Muscle layer of colon (tissue), 2 donors: ENCODE data around the gene C1QTNF6.

Source experiments
- H3K27ac ChIP-seq: one replicate; pipeline ENCODE4 v1.7.0; 2013; ENCODE audit warnings: low read depth, mild to moderate bottlenecking, low read length, moderate library complexity
- H3K27me3 ChIP-seq, 2 donors: one replicate each; pipeline ENCODE4 v1.7.0; 2013; ENCODE audit warnings: low read length in 2 of 2, mild to moderate bottlenecking in 2 of 2; ENCODE audit not compliant: insufficient read depth in 2 of 2, control insufficient read depth in 1 of 2
- H3K36me3 ChIP-seq: one replicate; pipeline ENCODE4 v1.7.0; 2013; ENCODE audit warnings: mild to moderate bottlenecking, low read length; ENCODE audit not compliant: insufficient read depth
- H3K4me1 ChIP-seq: one replicate; pipeline ENCODE4 v1.7.0; 2013; ENCODE audit warnings: mild to moderate bottlenecking, low read length; ENCODE audit not compliant: insufficient read depth
- H3K4me3 ChIP-seq, 2 donors: one replicate each; pipeline ENCODE4 v1.7.0; 2013; ENCODE audit warnings: low read length in 2 of 2, low read depth in 1 of 2, mild to moderate bottlenecking in 1 of 2, moderate library complexity in 1 of 2
- H3K9ac ChIP-seq: one replicate; pipeline ENCODE4 v1.7.0; 2013; ENCODE audit warnings: low read length
- H3K9me3 ChIP-seq: one replicate; pipeline ENCODE4 v1.7.0; 2013; ENCODE audit warnings: mild to moderate bottlenecking, low read length
- donor health status: abdominal sarcoma.
- donor health status: Adenocarcinoma of cecum.

The C1QTNF6 gene

GRCh38 chr22:37221424-37222333 lies 33.6 kb upstream of the C1QTNF6 start:
- Histone ChIP-seq H3K4me1 (no peaks in the 10 kb centered on the region), H3K4me3 (no peak overlapping the region), H3K27ac (no peak overlapping the region)

GRCh38 chr22:37220543-37220981 lies 32.5 kb upstream of the C1QTNF6 start:
- H3K27me3 ChIP-seq, result peaks cover 0 to 5% of the 10 kb centered on the region in 2 donors
- H3K27ac ChIP-seq, result no peak overlapping the region
- H3K4me1 ChIP-seq, result no peaks in the 10 kb centered on the region
- H3K36me3 ChIP-seq, result no peaks in the 10 kb centered on the region
- H3K9ac ChIP-seq, result no peak overlapping the region
- H3K9me3 ChIP-seq, result no peaks in the 10 kb centered on the region
- no peak overlapping the region for H3K4me3 ChIP-seq

More at GRCh38 chr22:37221424-37222333, 33.6 kb upstream of the C1QTNF6 start:
- Histone ChIP-seq H3K27me3 (peaks cover 0 to 5% of the 10 kb centered on the region in 2 donors), H3K9me3 (no peaks in the 10 kb centered on the region), H3K9ac (no peak overlapping the region), H3K36me3 (no peaks in the 10 kb centered on the region)

GRCh38 chr22:37219533-37219932 lies 31.5 kb upstream of the C1QTNF6 start:
- Histone ChIP-seq H3K9me3 (no peaks in the 10 kb centered on the region), H3K36me3 (no peaks in the 10 kb centered on the region), H3K4me1 (no peaks in the 10 kb centered on the region), H3K4me3 (no peak overlapping the region), H3K27me3 (peaks cover 0 to 5% of the 10 kb centered on the region in 2 donors), H3K27ac (no peak overlapping the region), H3K9ac (no peak overlapping the region)

- no peaks in the 10 kb centered on the region for H3K36me3 ChIP-seq
- no peaks in the 10 kb centered on the region for H3K4me1 ChIP-seq
- peaks cover 0 to 5% of the 10 kb centered on the region in 2 donors for H3K27me3 ChIP-seq
- H3K9ac ChIP-seq, result no peak overlapping the region
- H3K4me3 ChIP-seq, result no peak overlapping the region
- H3K27ac ChIP-seq, result no peak overlapping the region
- no peaks in the 10 kb centered on the region for H3K9me3 ChIP-seq
Observed at GRCh38 chr22:37218771-37219411, 30.8 kb upstream of the C1QTNF6 start.

- Histone ChIP-seq H3K4me3 (no peak overlapping the region), H3K27ac (no peak overlapping the region), H3K27me3 (peaks cover 0 to 10% of the 10 kb centered on the region in 2 donors), H3K9me3 (no peaks in the 10 kb centered on the region), H3K4me1 (no peaks in the 10 kb centered on the region), H3K36me3 (no peaks in the 10 kb centered on the region), H3K9ac (no peak overlapping the region)
Observed at GRCh38 chr22:37218399-37218770, 30.3 kb upstream of the C1QTNF6 start.

GRCh38 chr22:37215890-37216289 lies 27.8 kb upstream of the C1QTNF6 start:
- Histone ChIP-seq H3K27me3 (peaks cover 0 to 7% of the 10 kb centered on the region in 2 donors), H3K9me3 (no peaks in the 10 kb centered on the region), H3K4me1 (no peaks in the 10 kb centered on the region), H3K4me3 (no peak overlapping the region), H3K27ac (no peak overlapping the region), H3K36me3 (no peaks in the 10 kb centered on the region), H3K9ac (no peak overlapping the region)

- Histone ChIP-seq H3K9ac (no peak overlapping the region), H3K27me3 (peaks cover 0 to 5% of the 10 kb centered on the region in 2 donors), H3K36me3 (no peaks in the 10 kb centered on the region), H3K4me1 (no peaks in the 10 kb centered on the region), H3K9me3 (no peaks in the 10 kb centered on the region), H3K4me3 (no peak overlapping the region), H3K27ac (no peak overlapping the region)
Observed at GRCh38 chr22:37214731-37215030, 26.6 kb upstream of the C1QTNF6 start.

- H3K4me3 ChIP-seq, result no peak overlapping the region
- no peaks in the 10 kb centered on the region for H3K4me1 ChIP-seq
- H3K27ac ChIP-seq, result no peak overlapping the region
- H3K27me3 ChIP-seq, result peaks cover 0 to 5% of the 10 kb centered on the region in 2 donors
- no peaks in the 10 kb centered on the region for H3K36me3 ChIP-seq
- no peak overlapping the region for H3K9ac ChIP-seq
- H3K9me3 ChIP-seq, result no peaks in the 10 kb centered on the region
Observed at GRCh38 chr22:37213941-37214730, 26.1 kb upstream of the C1QTNF6 start.

GRCh38 chr22:37213218-37213855 lies 25.3 kb upstream of the C1QTNF6 start:
- no peaks in the 10 kb centered on the region for H3K9me3 ChIP-seq
- no peak overlapping the region for H3K9ac ChIP-seq
- H3K36me3 ChIP-seq, result no peaks in the 10 kb centered on the region
- H3K4me1 ChIP-seq, result no peaks in the 10 kb centered on the region
- peaks cover 0 to 5% of the 10 kb centered on the region in 2 donors for H3K27me3 ChIP-seq
- no peak overlapping the region for H3K4me3 ChIP-seq
- no peak overlapping the region for H3K27ac ChIP-seq

GRCh38 chr22:37212174-37212906 lies 24.3 kb upstream of the C1QTNF6 start, which contains the start of gene SSTR3:
Gene SSTR3, minus strand, starts transcription at chr22:37212477. Its CDS starts 4,674 bp downstream, at chr22:37207803.
- Histone ChIP-seq H3K27ac (no peak within 1 kb of the TSS), H3K4me3 (no peak within 1 kb of the TSS)

More at GRCh38 chr22:37212174-37212906, 24.3 kb upstream of the C1QTNF6 start, which contains the start of gene SSTR3:
- Histone ChIP-seq H3K9me3 (no peaks in the 10 kb centered on the region), H3K4me1 (no peaks in the 10 kb centered on the region), H3K9ac (no peak within 1 kb of the TSS), H3K36me3 (no peaks in the 10 kb centered on the region), H3K27me3 (peaks cover 0 to 5% of the 10 kb centered on the region in 2 donors)
